GM18870 (cell line): ENCODE results near the gene FOXI3.

Source experiments
- ATAC-seq: cut with Tn5 transposase; IDR thresholded peaks from one replicate; pipeline ENCODE4 v1.9.1; 2021; ENCODE audit warnings: moderate library complexity; ENCODE audit not compliant: unreplicated experiment

FOXI3 gene

DNA sequence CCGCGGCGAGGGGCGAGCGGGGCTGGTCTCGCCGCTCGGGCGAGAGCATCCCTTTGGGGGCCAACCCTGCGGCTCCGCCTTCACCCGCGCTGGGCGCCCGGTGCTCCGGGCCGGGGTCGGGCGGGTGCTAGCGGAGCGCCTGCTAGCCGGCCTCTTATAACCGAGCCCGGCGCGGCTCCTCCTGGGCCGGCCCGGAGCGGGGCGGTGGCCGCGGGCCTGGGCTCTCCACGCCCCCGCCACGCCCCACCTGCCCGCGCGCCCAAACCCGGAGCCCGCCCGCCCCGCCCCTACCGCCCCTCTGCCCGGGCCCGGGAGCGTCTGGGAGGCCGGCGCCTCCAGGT lies at the start of gene FOXI3:
Gene FOXI3, minus strand, starts transcription at position 129 of the 341 bp plus-strand sequence. CDS start 158 bp downstream, outside the sequence.
- no peak for ATAC-seq

DNA sequence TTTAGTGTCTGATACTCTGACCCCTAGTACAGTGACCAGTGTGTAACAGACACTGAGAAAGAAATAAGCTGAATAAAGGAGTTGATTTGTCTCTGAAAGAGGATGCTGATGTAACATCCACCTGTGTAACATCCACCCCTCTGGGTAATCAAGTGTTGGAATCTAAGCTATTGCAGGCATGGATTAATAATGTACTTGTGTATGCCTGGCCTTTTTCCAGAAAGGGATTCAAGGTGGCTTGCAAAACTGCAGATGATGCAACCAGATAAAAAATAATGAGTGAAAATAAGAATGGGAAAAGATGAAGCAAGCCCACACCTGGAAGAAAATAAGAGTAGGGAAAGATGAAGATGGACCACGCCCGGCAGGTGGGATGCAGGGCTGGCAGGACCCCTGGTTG lies 48.2 kb upstream of the FOXI3 start:
- no peak for ATAC-seq

DNA sequence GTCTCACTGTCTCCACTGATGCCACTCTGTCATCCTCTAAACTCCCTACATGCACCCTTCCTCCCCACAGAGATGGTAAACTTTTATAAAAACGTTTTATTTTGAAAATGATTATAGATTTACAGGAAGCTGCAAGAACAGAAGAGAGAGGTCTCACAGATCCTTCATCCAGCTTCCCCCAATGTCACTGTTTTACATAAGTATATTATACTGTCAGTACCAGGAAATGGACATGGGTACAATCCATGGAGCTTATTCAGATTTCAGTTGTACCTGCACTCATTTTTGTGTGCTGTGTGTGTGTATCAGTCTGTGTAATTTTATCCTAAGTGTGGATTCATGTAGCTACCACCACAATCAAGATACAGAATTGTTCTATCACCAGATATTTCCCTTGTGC lies 46.7 kb upstream of the FOXI3 start:
- ATAC-seq, result no peak

DNA sequence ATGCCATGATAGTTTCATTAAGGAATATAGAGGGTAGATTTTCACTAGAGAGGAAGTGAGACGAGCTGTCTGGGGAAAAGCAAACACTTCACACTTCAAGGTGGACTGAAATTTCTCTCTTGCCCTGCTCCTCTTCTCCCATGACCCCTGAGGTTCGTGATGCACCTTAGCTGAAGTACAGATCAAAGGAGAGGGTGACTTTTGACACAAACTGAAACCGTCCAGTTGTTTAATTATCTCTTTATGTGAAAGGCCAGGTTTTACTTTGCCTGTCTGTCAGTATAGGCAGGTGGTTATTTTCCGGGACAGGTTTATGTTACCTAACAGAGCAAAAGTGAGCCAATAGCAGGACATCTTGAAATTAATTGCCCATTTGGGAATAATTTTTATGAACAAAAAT lies 41.0 kb upstream of the FOXI3 start:
- no peak for ATAC-seq

DNA sequence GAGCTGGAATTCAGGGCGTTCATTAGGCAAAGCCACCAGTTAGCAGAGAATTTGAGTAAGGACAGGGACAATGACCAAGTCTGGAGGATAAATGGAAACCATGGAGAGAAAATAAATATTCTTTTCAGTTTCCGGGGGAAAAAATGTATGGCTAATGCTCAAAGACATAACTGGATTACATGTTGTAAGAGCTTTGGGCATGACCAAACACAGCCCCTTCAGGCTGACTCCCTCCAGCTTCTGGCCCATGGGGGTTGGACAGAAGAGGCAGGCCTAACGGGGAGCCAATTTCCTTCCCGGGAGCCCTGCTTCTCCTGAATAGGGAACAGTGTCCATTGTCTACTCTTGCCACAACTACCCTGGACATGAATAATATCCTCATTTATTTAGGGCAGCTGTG lies 39.5 kb upstream of the FOXI3 start:
- ATAC-seq, result no peak

DNA sequence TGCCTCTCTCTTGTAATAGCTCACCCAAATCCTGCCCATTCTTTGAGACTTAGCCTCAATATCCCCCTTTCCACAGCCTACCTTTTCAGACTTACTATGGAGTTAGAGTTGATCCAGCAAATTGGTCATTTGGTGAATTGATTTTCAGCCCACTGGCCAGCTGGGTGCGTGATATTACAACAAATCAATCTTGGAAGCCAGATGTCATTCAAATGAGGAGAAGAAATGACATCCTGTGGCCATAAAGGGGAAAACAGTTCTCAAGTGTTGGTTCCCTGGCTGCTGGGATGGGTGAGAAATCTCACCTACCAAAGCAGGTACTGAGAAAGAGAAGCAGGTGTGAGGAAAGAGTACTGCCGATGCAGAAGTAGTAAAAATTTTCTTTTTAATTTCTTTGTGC lies 36.7 kb upstream of the FOXI3 start:
- no peak for ATAC-seq

DNA sequence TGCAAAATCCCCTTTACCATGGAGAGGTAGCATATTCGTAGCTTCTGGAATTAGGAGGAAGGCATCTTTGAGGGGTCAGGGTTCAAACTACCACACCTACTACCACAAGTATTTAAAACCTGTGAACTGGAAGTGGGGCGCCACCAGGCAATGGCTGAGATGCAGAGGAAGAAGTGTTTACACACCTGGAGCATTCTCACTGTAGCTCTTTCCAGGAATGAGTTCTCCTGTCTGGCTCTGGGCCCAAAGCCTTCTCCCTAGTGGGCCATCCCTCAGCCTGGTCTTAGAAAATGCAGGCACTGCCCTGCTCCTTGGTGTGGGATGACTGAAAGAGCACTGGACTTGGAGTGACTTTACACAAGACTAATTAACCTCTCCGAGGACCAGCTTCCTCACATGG lies 30.7 kb upstream of the FOXI3 start:
- ATAC-seq, result no peak

DNA sequence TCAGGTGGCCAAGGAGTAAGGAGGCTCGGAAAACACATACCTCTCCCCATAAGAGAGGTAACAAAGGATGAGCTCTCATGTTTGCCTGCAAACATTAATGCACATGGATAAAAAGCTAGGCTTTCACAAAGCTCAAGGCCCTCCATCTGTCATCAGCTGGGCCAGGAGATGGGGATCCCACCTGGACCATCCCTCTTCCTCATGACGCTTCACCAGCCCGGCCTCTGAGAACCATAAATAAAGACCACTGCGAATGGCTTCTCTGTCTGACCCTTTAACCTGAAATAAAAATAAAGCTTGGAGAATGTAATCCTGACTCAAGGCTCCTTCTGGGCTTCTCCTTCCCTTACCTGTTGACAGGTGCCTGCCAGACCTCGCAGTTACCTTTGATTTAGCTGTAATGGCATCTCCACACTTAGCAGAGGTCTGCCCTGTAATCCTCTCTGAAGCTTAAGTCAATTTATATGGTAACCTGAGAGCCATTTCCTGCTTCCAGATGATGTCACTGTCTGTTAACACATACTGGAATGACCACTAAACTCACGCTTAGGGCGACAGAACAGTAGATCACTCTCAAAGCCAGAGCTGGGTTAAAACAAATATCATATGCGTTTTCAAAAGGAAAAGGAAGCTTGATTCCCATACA lies 29.3 kb upstream of the FOXI3 start:
- no peak for ATAC-seq

DNA sequence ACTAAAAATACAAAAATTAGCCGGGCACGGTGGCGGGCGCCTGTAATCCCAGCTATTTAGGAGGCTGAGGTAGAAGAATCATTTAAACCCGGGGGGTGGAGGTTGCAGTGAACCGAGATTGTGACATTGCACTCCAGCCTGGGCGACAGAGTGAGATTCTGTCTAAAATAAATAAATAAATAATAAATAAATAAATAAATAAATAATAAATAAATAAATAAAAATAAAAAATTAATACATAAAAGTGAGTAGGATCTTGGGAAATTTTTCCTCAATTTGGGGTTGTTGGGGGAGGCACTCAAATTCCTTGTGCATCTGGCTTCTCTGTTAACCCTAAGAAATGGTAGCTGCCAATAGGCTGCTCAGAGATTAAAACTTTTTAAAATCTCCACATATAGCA lies 20.3 kb upstream of the FOXI3 start:
- no peak for ATAC-seq

DNA sequence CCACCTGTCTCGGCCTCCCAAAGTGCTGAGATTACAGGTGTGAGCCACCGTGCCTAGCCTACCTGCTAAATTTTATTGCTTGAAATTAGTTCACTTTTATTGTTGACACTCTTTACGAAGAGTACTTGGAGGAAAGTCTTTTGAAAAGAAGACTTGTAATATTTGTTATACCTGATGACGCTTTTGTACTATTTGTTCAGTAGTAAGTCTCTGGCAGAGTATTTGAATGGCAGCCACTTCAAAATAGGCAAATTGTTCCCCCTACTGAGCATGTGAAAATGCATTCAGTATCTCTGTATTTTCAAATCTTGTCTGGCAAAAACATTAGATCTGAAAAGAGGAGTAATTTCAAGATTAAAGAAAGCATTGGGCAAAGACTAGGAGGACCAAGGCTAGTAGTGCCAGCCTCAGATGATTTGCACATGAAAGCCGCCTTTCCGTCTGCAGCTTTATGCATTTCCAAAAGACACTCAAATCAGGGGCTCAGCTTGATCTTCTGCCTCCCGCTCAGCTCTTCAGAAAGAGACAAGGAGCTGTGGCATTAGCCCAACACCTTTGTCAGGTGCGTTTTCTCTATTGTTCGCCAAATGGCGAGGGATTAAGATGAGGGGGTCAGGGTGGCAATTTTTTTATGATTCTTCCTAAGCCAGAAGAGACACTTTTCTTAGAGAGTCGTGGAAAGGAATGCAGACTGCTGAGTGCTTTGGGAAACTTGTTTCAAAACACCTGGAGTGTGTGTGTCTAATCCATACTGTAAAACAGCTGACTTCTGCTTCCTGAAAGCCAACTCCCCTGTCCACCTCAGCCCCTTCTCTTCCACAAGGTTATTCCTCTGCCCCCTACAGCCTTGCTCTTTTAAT lies 18.8 kb upstream of the FOXI3 start:
- no peak for ATAC-seq

DNA sequence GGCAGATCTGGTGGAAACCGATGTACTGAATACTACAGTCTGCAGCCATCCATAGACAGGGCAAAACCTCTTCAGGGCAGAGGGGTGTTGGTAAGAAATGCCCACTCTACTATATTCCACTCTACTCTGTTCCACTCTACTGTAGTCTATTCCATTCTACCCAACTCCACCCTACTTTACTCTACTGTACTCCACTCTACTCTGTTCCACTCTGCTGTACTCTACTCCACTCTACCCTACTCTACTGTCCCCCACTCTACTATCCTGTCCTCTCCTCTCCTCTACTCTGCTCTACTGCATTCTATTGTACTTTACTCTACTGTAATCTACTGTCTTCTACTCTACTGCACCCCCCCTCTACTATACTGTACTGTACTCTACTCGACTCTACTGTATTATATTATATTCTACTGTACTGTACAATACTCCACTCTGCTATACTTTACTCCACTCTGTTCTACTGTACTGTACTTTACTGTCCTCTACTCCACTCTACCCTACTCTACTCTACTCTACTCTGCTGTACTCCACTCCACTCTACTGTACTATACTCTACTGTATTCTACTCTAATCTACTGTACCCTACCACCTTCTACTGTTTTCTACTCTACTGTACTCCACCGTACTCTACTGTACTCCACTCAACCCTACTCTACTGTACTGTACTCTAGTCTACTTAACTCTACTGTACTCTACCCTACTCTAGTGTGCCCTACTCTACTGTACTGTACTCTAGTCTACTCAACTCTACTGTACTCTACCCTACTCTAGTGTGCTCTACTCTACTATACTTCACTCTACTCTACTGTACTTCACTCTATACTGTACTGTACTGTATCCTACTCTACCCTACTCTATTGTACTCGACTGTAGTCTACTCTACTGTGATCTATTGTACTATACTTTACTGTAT lies 17.0 kb upstream of the FOXI3 start:
- no peak for ATAC-seq

DNA sequence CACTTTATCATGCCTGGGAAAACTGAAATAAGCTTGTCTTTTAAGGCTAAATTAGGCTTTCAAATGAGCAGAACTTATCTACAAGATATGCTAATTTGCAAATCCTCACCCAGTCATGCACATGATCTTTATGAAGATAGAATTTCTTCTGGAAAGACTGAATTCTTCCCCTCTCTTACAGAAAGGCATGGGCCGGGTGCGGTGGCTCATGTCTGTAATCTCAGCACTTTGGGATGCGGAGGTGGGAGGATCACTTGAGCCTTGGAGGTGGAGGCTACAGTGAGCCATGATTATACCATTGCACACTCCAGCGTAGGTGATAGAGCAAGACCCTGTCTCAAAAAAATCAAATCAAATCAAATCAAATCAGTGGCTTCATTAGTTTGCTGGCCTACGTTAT lies 11.7 kb upstream of the FOXI3 start:
- ATAC-seq, result no peak

DNA sequence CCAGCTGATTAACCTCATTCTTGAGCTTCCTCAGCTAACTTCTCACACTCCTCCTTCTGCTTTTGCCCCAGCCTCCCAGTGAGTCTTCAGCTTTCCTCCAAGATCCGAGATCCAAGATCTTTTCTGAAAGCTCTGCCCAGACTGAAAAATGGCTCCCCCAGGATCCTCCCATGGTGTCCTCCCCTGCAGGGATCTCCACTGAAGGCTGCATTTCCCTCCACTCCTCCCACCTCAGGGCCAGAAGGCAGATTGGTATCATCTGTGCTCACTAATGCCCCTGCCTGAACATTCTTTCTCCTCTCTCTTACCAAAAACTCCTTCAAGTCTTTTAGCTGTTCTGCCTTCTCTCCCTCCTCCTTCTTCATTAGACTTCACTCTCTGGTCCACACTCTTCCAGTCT lies 6.1 kb upstream of the FOXI3 start:
- ATAC-seq, result no peak

DNA sequence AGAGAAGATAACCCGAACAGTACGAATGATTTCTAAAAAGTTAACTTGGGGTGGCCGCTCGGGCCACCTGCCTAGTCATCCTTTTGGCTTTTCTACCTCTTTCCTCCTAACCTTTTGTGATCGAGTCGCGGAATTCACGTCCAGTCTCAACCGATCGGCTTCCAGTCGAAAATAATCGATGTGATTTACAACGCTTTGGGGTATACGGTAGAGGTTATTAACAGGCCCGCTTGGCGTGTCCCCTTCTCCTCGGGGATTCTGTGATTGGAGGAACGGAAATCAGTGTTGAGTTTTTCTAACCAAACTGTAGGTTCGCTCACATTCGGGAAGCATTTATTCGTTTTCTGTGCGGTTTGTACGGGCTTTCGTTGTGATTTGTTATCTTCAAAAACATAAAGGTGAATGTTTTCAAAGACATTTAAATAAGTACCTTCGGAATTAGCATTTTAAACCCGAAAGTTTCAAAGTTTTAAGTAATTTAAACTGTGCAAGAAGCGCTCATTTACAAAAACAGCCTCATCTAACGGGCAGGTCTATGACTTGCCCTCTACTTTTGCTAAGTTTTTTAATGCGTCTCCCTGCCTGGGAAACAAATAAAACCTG lies 588 bp upstream of the FOXI3 start:
- ATAC-seq, result no peak

DNA sequence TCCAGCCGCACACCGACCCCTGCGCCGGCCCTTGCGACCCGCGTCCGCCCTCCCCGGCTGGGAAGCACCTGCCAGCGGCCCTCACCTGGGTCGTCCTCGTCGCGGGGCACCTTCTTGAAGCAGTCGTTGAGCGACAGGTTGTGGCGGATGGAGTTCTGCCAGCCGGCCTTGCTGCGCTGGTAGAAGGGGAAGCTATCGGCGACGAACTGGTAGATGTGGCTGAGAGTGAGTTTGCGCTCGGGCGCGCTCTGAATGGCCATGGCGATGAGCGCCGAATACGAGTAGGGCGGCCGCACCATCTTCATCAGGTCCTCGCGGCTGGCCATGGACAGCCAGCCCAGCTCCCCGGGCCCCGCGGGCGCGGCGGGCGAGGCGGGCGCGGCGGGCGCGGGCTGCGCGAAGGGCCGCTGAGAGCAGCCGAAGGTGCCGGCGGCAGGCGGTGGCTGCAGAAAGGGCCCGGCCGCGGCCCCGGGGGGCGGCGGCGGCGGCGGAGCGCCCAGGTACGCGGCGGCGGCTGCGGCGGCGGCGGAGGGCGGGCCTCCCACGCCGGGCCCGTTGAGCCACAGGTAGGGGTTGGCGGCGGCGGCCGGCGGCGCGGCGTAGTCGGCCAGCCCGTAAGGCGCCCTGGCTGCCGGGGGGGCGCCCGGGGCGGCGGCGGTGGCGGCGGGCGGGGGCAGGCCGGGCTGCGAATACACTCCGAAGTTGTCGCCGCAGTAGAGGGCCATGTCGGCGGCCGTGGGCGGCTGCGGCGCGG lies 505 bp downstream of the FOXI3 start:
- no peak for ATAC-seq

DNA sequence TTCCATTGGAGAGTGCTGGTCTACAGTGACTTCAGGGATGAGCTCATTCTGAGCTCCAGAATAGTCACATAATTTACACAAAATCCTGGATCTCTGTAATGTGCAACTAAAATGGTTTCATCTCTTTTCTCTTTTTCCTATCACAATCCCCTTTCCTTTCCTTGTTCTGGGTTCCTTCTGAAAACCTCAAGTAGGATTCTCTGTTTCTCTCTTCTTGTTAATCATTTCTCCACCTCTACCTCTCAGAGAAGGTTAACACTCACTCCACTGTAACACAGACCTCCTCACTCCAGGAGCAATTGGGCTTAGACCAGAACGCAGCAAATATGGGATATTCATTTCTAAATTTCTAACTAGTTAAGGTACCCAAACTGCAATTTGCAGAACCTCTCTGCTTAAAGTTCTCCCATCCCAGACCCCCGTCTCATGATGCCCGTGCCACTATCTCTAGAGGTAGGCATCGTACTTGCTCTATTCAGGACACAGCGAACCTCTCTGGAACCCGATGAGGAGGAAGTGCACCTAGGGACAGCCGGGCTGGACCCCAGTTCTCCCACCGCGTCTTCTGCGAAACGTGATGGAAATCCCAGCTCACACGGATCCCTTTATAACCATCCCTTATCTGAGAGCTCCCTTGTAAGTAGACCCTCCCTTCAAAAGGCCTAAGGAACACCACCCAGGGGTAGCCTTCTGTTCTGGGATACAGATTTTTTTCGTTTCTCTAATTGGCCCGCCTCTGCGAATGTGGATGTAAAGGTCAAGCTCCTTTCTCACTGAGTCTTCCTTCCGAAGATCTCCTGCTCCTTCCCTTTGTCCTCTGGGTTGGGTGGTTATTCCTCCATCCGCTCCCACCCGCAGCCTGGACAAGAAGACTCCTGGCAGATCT lies 1.3 kb downstream of the FOXI3 start:
- no peak for ATAC-seq

DNA sequence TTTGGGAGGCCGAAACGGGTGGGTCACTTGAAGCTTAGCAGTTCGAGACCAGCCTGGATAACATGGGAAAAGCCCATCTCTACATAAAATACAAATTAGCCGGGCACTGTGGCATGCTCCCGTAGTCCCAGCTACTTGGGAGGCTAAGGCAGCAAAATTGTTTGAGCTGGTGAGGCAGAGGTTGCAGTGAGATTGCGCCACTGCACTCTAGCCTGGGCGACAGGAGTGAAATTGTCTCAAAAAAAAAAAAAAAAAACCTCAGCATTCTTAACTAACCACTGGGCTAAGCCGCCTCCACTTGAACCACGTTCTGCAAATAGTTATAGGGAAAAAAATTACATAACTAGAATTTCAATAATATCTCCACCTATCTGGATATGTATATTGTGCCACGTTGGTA lies 2.3 kb downstream of the FOXI3 start:
- no peak for ATAC-seq

DNA sequence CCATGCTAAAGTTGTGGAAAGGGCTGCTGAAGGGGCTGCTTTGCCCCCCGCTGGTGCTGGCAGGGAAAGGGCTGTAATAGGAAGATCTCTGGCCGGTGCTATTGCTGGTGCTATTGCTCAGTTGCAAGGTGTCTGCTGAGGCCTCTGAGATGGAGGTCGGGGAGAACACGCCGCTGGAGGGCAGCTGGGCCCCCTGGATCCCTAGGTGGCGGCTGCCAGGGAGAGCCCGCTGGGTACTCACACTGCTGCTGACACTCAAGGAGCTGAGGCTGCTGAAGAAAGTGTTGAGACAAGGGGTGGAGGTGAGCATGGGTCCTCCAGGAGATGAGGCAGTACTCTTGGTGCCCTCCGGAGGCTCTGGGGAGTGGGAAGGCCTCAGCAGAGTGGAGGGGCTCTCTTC lies 4.2 kb downstream of the FOXI3 start:
- no peak for ATAC-seq

DNA sequence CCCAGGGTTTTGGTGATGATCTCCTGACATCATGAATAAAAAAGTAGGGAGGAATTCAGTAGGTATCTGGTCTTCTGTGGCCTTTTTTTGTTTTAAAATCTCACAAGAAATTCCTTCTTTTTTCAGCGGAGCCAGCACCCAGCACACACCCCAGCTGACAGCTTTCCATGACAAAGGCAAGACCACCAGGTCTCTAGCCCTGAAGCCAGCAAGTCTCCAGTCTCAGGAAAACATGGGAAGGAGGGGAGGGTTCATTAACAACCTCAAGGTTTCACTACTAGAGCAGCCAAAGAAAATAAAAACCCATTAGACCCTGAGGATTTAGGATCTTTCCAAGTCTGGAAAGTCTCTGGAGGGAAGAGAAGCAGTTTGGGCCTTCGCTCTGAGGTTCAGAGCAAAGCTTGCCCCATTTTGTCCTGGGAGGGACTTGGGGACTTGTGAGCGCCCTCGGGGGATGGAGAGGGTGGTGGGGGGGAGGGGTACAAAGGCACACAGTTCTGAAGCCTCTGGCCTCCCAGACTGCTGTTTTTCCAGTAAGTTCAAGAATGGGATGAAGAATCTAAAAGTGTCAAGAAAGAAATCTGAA lies 9.0 kb downstream of the FOXI3 start:
- ATAC-seq, result no peak
